HuH-7.5 (cell line): ENCODE measurements around the gene AXIN2.
"Not testable (repeated sequence)": the region's sequence is repeated elsewhere in the genome, so short reads cannot be mapped to it uniquely, and the experiment has no call there.

Experiments
- DNase-seq: peaks from one replicate; pipeline ENCODE4 v3.0.0; 2011; ENCODE audit warnings: low spot score

The AXIN2 gene

DNA sequence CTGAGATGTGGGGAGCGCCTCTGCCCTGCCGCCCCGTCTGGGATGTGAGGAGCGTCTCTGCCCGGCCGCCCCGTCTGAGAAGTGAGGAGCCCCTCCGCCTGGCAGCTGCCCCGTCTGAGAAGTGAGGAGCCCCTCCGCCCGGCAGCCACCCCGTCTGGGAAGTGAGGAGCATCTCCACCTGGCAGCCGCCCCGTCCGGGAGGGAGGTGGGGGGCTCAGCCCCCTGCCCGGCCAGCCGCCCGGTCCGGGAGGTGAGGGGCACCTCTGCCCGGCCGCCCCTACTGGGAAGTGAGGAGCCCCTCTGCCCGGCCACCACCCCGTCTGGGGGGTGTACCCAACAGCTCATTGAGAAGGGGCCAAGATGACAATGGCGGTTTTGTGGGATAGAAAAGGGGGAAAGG is 77.0 kb downstream of the AXIN2 start:
- DNase-seq = not testable (repeated sequence)

DNA sequence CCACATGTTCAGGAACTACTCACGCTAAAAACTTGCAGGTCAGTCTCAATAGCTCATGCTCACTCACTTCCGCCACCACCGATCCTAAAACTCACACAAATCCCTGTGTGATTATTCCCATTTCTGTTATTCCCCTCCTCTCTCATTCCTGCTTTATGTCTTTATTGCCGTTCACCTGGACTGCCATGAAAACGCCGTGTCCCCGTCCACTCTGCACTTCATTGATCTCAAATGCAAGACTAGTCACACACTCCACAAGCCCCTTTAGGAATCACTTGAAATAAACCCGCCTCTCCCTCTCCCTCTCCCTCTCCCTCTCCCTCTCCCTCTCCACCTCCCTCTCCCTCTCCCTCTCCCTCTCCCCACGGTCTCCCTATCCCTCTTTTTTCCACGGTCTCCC is 78.0 kb downstream of the AXIN2 start:
- no peak for DNase-seq

DNA sequence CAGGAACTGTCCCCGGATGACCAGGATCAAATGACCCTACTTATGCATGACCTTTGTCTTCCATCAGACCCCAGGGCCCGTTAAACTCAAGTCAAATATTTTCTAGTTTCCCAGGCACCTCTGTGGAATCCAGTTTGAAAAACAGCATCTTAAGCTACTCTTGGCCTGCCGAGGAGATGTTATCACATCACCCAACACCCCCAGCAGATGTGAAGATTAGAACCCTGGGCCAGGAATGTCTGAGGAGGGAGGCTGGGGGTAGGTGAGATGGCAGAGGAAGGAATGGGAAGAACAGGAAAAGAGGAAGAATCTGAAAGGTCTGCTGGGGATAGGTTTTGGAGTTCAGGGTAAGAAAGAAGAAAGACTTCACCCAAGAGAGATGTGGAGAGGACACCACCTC is 79.2 kb downstream of the AXIN2 start:
- no peak for DNase-seq

DNA sequence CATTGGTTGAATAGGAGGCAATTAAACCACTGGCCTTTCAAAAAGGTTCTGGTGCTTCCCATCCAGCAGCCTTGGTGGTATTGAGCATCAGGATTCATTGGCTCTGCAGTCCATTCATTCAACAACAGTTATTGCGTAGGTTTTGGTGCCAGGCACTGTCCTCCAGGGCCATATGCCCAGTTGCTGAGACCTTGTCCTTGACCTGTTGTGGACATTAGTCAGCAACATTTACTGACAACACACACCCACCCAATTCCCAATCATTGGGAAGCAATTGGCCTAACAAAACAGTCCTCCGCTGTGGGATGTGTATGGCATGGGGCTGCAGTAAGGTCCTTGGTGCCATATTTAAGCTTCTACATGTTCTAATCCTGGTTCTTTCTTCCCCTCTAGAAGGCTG is 82.2 kb downstream of the AXIN2 start:
- no peak for DNase-seq
